NOMO-1 (cell line): Measurements from ENCODE around the gene ITPK1.
"Not testable (repeated sequence)": the region's sequence is repeated elsewhere in the genome, so short reads cannot be mapped to it uniquely, and the experiment has no call there.

ENCODE experiments used
- DNase-seq, 2 experiments: peaks; one replicate each; lab custom pipeline; 2025; ENCODE audit not compliant: unreplicated experiment in 2 of 2; lab: John Stamatoyannopoulos, UW

The ITPK1 gene

GRCh38 chr14:93115821-93116675 is at the start of gene ITPK1:
TSS of gene ITPK1 (minus strand) at chr14:93115925. CDS start at chr14:93115163, 762 bp downstream.
- DNase-seq, result peak; percentile 49 to 71

GRCh38 chr14:93163564-93163963 is 47.8 kb upstream of the ITPK1 start:
- peak in 1 of 2 experiments; percentile 25 for DNase-seq

GRCh38 chr14:93161411-93161940 is 45.8 kb upstream of the ITPK1 start:
- no peak for DNase-seq

GRCh38 chr14:93160353-93160801 is 44.7 kb upstream of the ITPK1 start:
- DNase-seq, result no peak

- not testable (repeated sequence) for DNase-seq
These were observed 44.1 kb upstream of the ITPK1 start for GRCh38 chr14:93159625-93160352.

- not testable (repeated sequence) for DNase-seq
These were observed 42.6 kb upstream of the ITPK1 start for GRCh38 chr14:93158349-93158748.

- no peak for DNase-seq
These were observed 41.1 kb upstream of the ITPK1 start for GRCh38 chr14:93156693-93157369.

GRCh38 chr14:93155667-93156066 is 39.9 kb upstream of the ITPK1 start:
- DNase-seq, result no peak

GRCh38 chr14:93153121-93153520 is 37.4 kb upstream of the ITPK1 start:
- peak in 1 of 2 experiments; percentile 55 for DNase-seq

- no peak for DNase-seq
These were observed 34.8 kb upstream of the ITPK1 start for GRCh38 chr14:93150227-93151208.

GRCh38 chr14:93148979-93149378 is 33.3 kb upstream of the ITPK1 start:
- DNase-seq, result no peak

GRCh38 chr14:93146119-93146518 is 30.4 kb upstream of the ITPK1 start:
- DNase-seq, result no peak

- DNase-seq, result no peak
These were observed 27.3 kb upstream of the ITPK1 start for GRCh38 chr14:93142854-93143652.

GRCh38 chr14:93137864-93138263 is 22.1 kb upstream of the ITPK1 start:
- DNase-seq, result no peak

GRCh38 chr14:93136508-93136907 is 20.8 kb upstream of the ITPK1 start:
- DNase-seq, result peak in 1 of 2 experiments; percentile 23

GRCh38 chr14:93136009-93136408 is 20.3 kb upstream of the ITPK1 start:
- DNase-seq, result no peak

GRCh38 chr14:93135399-93135798 is 19.7 kb upstream of the ITPK1 start:
- DNase-seq, result no peak

- peak; percentile 84 to 97 for DNase-seq
These were observed 17.7 kb upstream of the ITPK1 start for GRCh38 chr14:93133464-93133863.
